GM19238 (cell line): ENCODE results near the gene PPARD.
"Not testable (repeated sequence)": the region's sequence is repeated elsewhere in the genome, so short reads cannot be mapped to it uniquely, and the experiment has no call there.

Experiments
- DNase-seq: peaks from one replicate; pipeline ENCODE4 v3.0.0; 2011; ENCODE audit warnings: low spot score; ENCODE audit not compliant: insufficient read length

Gene PPARD

GRCh38 chr6:35342258-35343091, at the start of gene PPARD:
TSS of gene PPARD (plus strand) at chr6:35342558. CDS start at chr6:35411088, 68,530 bp downstream.
- peak; percentile 99 for DNase-seq

GRCh38 chr6:35293681-35294080, 48.7 kb upstream of the PPARD start:
- DNase-seq = no peak

DNA sequence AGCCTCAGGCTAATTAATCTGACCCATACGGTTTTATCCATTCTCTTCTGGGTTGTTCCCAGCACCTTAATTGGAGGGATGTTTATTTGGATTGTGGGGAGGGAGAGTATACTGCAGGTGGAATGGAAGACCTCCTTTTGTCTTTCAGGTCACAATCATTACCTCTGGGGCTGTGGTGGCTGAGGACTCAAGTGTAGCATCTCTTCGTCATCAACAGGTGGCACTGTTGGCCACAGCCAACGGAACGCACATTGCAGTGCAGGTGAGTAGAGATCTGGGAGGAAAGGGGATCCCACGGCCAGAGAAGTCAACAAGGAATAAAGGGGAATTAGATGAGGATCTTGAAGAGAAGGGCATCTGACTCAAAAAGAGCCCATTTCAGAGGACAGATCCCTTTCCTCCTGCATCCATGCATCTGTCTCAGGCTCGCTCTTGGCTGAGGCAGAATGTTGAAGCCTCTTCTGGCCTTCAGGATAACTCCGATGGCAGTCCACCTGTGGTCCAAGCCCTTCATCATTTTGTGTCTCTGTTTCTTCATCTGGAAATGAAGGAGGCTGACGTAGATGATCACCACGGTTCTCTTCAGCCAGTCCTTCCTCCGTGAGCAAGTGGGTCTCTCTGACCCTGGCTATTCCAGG, 47.9 kb upstream of the PPARD start:
- DNase-seq = no peak

DNA sequence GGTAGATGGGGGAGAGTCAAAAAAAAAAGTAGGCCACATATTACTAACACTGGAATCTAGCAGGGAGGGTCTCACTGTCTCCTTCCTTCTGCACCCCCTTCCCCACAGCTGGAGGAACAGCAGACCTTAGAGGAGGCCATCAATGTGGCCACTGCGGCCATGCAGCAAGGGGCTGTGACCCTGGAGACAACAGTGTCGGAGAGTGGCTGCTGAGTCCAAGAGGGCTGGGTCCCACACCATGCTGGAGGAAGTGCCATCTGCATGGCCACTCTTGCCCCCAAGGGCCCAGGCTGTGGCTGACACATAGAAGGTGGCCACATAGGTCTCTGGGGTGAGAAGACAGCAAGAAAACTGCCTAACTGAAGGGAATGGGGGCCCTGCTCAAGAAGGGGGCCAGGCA, 47.3 kb upstream of the PPARD start:
- DNase-seq = no peak

GRCh38 chr6:35295521-35296315, 46.6 kb upstream of the PPARD start:
- no peak for DNase-seq

DNA sequence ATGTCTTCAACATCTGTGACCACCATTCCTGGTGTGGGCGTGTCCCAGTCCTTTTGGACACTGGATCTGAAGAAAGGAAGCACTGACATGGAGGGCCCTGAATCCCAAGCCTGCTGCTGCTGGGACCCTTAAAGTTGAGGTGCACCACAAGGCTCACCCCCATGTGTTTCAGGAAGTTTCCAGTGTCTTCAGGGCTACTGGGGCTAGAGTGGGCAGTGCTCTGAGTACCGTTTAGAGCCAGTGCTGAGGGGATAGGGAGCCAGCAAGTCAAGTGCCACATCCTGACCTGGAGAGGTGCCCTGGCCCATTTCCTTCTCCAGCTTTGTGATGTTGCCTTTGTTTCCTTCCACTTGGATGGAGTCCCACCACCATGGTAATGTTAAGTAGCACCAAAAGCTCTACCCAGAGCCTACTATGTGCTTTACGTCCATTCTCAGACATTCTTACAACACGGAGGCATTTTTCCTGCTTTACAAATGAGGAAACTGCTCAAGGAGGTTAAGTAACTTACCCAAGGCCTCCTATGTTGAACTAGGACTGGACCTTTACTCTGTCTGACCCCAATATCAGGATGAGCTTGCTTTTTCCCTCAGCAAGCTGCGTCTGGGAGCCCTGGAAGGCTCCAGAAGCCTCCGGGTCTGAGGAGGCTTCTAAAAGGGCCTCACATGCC, 45.3 kb upstream of the PPARD start:
- no peak for DNase-seq

- DNase-seq = peak; percentile 88
Measured at GRCh38 chr6:35297601-35298481, 44.5 kb upstream of the PPARD start, which contains the start of gene DEF6. TSS of gene DEF6 (plus strand) at chr6:35297818. CDS start at chr6:35297857, 39 bp downstream.

DNA sequence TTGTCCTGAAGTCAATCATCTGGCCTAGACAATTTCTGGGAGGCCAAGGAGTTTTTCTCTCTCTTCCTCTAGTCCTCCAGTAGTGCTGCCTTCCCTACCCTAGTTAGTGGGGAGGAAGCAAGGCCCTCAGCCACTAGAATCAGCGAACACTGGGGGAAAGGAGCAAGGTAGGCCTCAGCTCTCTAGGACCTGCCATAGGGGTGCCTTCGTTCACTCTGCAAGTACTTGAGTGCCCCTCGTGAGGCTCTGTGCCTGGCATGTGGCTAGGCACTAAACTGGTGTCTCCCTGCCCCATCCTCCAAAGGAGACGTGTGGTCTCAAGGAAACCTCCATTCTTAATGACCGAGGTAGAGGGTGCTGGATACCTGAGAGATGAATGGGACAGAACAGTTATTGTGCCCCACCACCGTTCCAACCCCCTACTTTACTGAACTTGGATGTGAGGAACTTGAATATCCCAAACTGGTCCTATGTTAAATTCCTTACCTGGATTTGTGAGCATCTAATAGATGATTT, 43.7 kb upstream of the PPARD start:
- DNase-seq = no peak

DNA sequence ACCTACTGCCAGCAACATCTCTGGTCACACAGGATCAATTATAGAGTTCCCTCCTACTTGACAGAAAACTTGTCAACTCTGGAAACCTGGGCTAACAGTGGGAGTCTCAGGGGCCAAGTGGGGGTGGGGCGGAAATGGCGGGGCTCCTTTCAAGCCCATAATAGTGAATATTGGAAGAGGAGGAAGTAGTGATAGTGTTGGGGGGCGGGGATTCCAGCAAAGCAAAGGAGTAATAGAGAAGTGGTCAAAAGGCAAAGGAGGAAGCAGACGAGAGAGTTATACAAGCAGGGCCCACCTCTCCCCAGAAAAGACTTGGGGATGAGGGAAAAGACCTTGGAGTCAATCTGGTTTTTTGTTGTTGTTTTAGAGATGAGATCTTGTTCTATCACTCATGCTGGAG, 42.7 kb upstream of the PPARD start:
- DNase-seq = no peak

- DNase-seq = no peak
Measured at GRCh38 chr6:35300848-35301247, 41.5 kb upstream of the PPARD start.

DNA sequence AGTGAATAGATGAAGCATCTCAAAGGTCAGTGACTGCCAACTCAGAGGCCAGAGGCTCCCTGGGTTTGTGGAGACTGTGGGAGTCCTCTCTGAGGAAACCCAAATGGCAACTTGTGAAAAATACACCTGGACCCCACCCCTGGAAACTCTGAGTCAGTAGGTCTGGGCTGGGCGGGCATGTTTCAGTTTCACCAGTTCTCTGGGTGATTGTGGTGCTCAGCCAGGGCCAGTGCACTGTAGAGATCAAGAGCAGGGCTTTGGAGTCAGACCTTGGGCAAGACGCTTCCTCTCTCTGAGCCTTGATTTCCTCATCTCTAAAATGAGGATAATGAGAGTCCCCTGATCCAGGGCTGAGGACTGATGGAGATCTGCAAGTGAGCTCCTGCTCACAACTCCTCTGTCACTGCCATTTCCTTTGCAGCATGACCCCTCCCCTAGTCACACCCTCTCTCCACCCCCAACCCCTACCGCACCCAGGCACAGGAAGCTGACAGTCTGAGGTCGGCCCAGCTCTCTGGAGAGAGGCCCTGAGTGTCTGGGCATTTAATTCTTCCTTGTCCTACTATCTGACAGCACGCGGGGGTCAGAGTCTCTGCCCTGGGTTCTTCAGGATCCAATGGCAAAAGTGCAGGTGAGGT, 39.6 kb upstream of the PPARD start:
- peak; percentile 77 for DNase-seq

DNA sequence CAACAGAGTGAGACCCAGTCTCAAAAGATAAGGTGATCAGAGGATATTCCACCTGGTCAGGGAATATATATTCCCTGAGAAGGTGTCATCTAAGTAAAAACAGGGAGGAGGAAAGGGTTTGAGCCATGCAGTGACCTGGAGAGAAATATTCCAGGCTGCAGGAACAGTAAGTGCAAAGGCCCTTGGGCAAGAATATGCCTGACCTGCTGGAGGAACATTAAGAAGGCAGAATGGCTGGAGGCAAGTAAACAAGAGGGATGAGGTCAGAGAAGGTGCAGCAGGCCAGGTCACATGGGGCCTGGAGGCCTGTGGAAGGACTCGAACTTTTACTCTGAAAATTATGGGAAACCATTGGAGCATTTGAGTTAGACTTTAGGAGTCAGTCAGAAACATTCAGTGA, 38.1 kb upstream of the PPARD start:
- DNase-seq = no peak

DNA sequence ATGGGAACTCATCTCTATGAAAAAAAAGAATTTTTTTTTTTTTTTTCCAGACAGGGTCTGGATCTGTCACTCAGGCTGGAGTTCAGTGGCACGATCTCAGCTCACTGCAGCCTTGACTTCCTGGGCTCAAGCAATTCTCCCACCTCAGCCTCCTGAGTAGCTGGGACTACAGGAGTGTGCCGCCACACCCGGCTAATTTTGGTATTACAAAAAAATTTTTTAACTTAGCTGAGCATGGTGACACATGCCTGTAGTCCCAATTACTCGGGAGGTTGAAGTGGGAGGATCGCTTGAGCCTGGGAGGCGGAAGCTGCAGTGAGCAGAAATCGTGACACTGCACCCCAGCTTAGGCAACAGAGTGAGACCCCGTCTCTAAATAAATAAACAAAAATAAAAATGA, 37.2 kb upstream of the PPARD start:
- no peak for DNase-seq

DNA sequence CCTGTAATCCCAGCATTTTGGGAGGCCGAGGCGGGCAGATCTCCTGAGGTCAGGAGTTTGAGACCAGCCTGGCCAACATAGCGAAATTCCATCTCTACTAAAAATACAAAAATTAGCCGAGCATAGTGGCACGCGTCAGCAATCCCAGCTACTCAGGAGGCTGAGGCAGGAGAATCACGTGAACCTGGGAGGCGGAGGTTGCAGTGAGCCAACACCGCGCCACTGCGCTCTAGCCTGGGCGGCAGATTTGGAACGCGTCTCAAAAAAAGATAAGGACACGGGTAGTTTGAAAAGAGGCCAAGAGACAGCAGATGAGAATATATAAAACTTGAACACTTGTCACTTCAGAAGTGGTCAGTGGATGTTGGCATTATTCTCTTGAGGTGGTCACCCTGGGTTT, 35.2 kb upstream of the PPARD start:
- DNase-seq = not testable (repeated sequence)

- not testable (repeated sequence) for DNase-seq
Measured at GRCh38 chr6:35308543-35308942, 33.8 kb upstream of the PPARD start.

DNA sequence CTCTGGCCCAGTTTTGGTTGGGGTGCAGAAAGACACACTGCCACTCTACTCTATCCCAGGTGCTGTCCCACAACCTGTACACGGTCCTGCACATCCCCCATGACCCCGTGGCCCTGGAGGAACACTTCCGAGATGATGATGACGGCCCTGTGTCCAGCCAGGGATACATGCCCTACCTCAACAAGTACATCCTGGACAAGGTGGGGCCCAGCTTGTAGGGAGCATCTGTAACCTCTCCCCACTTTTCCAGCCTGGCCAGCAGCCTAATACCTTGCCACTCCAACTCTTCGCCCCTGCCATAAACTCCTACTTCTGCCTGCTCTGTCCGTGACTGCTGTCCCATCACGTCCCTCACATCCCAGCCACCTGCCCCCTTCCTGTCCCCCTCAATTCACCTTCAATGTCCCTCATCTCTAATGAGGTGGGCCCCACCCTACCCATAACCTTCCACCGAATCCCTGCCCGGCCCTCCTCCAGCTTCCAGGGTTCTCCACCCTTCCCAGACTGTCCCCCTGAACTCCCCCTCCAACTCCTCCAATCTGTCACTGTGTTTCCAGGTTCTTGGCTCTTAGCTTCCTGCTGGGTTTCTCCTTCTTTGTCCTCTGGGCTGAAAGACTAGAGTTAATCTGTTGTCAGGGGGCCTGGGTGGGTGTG, 32.6 kb upstream of the PPARD start:
- no peak for DNase-seq

DNA sequence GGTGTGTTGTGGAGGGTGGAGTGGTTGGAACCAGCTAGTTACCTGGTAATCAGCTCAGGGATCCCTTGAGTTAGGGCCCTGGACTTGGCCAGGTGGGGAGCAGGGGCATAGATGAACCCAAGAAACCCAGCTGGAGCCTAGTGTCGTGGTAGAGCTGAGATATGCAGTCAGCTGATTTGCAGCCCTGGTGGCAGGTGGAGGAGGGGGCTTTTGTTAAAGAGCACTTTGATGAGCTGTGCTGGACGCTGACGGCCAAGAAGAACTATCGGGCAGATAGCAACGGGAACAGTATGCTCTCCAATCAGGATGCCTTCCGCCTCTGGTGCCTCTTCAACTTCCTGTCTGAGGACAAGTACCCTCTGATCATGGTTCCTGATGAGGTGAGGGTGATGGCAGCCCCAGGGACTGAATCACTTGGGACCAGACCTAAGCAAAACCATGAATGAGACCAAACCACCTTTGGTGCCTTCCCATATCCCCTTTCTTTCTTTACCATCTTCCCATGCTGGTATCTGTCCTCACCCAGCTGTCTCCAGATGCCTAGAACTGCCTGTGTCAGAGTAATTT, 32.0 kb upstream of the PPARD start:
- no peak for DNase-seq

DNA sequence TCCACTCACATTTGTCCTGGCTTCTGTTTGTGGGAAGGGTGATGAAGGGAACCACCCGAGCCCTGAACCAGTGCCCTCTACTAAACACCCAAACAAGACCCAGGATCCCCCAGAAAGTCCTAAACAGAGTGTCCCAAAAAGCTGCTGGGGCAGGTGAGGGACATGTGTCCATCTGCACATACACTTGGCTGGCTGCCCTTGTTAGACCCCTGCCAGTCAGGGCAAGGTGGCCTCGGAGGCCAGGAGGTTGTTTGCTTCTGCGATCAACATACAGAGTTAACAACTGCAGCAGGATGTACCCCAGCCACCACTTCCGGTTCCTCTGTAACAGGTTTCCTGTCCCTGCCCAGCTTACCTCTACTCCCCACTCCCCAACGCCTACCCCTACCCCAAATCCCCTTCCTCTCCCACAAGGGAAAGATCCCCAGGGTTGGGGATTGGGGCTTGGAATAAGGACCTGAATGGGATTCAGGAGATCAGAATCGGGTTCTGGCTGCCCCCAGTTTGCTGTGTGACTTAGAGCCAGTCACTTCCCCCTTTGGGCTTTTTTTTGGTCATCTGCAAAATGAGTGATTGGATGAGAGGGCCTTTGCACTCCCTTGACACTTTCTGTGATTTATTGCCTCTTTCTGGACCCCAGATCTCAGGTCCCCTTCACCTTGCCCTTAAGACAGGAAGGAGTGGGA, 30.8 kb upstream of the PPARD start:
- DNase-seq = no peak
